HG03045 (cell line): ENCODE data around the gene PRIM1.
"Not testable (repeated sequence)": the region's sequence is repeated elsewhere in the genome, so short reads cannot be mapped to it uniquely, and the experiment has no call there.

Experiments used
- ATAC-seq: cut with Tn5 transposase; IDR thresholded peaks from one replicate; pipeline ENCODE4 v1.9.1; 2021; ENCODE audit warnings: mild to moderate bottlenecking, moderate library complexity; ENCODE audit not compliant: unreplicated experiment

PRIM1 gene

DNA sequence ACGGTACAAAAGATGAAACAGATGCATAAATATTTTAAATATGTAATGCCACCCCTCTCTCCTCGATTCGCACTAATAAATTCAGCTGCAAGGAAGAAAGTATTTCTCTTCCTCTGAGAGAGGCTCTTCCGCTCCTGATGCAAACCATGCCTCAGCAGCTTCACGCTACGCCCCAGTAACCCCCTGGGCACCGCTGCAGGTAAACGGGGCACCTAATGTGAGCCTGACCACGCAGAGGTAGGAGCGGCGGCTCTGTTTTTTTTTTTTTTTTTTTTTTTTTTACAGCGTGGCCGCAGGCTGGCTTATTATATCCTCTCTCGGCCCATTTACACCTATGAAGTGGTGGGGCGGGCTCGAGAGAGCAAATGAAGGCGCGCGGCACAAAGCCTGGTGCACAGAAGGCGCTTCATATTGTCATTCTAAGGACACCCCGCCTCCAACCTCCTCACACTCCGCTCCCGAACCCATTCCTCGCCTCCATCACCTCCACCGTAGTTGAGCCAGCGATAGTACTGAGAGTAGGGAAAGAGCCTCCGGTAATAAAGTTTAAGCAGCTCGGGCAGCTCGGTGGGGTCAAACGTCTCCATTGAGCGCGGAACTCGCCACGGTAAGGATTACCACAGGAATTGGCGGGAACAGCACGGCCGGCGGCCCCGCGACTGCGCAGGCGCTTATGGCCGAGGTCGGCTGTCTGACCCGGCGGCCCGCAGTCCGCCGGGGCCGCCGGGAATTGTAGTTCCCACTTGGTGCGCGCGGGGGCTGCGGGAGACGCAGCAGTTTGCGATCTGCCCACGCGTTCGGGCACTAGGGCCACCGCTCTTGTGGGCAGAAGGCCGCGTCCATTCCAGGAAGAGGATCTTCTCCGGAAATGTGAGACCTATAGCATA, at the start of gene PRIM1:
TSS of gene PRIM1 (minus strand) at position 612 of the 887 bp plus-strand sequence. CDS start at position 587, 25 bp downstream.
- ATAC-seq: peak; percentile 83

GRCh38 chr12:56800221-56800620, 48.1 kb upstream of the PRIM1 start:
- no peak for ATAC-seq

- ATAC-seq: not testable (repeated sequence)
Measured at GRCh38 chr12:56799345-56799744, 47.2 kb upstream of the PRIM1 start.

- ATAC-seq: not testable (repeated sequence)
Measured at GRCh38 chr12:56795791-56796190, 43.7 kb upstream of the PRIM1 start.

GRCh38 chr12:56795046-56795562, 43.0 kb upstream of the PRIM1 start:
- ATAC-seq: not testable (repeated sequence)

DNA sequence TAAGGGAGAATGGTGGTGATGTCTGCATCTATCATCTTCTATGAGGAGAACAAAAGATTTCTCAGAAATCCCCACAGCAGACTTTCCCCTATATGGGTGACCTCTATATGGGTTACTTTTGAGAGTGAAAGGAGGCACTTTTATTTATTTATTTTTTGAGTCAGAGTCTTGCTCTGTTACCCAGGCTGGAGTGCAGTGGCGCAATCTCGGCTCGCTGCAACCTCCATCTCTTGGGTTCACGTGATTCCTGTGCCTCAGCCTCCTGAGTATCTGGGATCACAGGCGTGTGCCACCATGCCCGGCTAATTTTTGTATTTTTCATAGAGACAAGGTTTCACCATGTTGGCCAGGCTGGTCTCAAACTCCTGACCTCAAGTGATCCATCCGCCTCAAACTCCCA, 41.0 kb upstream of the PRIM1 start:
- not testable (repeated sequence) for ATAC-seq

DNA sequence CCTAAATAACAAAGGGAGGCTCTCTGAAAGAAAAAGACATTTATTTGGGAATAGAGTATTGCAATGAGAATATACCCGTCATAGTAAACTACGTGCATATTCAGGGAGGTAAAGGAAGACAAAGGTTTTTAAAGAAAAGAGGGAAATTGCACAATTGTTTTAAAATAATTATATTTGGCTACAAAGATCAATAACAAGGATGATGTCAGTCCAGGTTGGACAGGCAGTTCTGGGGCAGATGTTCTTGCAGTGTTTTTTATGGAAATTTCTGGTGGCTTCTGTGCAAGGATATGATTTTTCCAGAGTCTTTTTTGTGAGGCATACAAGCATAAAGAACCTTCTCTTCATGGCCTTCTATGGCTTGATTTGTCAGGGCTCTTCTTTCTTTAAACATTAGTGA, 40.6 kb upstream of the PRIM1 start:
- no peak for ATAC-seq

DNA sequence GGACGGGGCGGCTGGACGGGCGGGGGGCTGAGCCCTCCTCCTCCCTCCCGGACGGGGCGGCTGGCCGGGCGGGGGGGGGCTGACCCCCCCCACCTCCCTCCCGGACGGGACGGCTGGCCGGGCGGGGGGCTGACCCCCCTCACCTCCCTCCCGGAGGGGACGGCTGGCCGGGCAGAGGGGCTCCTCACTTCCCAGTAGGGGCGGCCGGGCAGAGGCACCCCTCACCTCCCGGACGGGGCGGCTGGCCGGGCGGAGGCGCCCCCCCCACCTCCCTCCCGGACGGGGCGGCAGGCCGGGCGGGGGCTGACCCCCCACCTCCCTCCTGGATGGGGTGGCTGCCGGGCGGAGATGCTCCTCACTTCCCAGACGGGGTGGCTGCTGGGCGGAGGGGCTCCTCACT, 37.3 kb upstream of the PRIM1 start:
- ATAC-seq: not testable (repeated sequence)

GRCh38 chr12:56787498-56787897, 35.4 kb upstream of the PRIM1 start:
- no peak for ATAC-seq

DNA sequence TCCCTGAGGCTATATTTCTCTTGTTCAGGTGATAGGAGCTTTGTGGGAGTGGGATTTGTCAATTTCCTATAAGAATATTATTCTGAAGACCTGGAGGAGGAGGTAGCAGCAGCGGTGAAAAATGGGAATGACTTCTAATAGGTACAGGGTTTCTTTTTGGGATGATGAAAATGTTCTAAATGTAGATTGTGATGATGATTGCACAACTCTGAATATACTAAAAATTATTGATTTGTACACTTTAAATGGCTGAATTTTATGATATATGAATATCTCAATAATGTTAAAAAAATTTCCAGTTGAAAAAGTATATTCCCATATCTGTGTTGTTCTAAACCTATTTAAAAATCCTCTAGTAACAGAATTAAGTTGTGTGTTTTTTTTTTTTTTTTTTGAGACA, 33.8 kb upstream of the PRIM1 start:
- no peak for ATAC-seq

- no peak for ATAC-seq
Measured at GRCh38 chr12:56785141-56785865, 33.2 kb upstream of the PRIM1 start.

DNA sequence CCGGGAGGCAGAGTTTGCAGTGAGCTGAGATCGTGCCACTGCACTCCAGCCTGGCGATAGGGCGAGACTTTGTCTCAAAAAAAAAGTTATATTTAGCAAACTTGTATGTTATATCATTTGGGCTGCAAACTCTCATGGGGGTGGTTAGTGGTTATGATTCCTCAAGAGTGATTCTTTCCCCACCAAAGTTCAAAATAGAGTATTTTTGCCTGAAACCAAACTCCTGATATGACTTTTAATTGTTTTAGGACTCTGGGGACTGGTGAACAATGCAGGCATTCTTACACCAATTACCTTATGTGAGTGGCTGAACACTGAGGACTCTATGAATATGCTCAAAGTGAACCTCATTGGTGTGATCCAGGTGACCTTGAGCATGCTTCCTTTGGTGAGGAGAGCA, 29.6 kb upstream of the PRIM1 start:
- ATAC-seq: no peak

DNA sequence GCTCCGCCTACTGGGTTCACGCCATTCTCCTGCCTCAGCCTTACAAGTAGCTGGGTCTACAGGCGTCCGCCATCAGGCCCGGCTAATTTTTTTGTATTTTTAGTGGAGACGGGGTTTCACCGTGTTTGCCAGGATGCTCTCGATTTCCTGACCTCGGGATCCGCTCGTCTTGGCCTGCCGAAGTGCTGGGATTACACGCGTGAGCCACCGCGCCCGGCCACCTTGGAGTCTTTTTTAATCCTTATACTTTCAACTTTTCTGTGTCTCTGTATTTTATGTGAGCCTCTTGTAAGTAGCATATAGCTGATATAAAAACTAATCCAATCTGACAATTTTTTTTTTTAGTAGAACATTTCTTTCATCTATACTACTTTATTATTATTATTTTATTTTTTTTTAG, 26.6 kb upstream of the PRIM1 start:
- ATAC-seq: no peak

- no peak for ATAC-seq
Measured at GRCh38 chr12:56776654-56777053, 24.5 kb upstream of the PRIM1 start.

GRCh38 chr12:56775638-56776037, 23.5 kb upstream of the PRIM1 start:
- ATAC-seq: no peak

DNA sequence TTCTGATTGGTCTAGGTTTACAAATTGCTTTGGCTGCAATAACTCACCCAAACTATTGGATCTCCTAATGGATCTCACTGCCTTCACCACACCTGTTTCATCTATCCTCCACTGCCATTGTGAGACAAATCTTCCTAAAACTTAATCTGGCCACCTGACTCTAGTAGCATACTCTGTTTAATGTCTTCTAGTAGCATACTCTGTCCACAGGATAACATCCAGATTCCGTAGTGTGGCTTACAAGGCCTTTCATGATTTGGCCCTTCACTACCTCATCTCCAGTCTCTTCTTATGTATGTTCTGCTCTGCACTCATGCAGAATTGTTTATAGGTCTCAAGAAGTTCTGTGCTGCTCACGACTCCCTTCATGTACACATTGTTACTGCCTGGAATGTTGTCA, 21.0 kb upstream of the PRIM1 start:
- ATAC-seq: no peak

GRCh38 chr12:56772625-56773024, 20.5 kb upstream of the PRIM1 start:
- no peak for ATAC-seq

DNA sequence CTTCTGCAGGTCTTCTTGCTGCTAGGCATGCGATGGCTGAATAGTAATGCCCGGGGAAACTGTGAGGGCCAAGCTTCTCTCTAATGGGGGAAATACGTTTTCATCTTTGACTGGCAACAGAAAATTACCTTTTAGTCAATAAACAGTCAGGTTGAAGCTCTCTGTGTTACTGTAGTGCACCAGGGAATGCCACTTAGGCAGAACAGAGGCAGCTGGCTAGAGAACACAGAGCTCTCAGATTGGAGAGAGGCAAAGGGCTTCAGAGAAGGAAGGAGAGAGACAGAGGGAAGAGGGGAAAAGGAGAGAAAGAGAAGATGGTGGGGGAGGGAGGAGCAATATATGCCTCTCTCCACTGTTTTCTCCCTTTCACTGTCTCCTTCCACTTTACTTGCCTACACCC, 17.7 kb upstream of the PRIM1 start:
- ATAC-seq: no peak

DNA sequence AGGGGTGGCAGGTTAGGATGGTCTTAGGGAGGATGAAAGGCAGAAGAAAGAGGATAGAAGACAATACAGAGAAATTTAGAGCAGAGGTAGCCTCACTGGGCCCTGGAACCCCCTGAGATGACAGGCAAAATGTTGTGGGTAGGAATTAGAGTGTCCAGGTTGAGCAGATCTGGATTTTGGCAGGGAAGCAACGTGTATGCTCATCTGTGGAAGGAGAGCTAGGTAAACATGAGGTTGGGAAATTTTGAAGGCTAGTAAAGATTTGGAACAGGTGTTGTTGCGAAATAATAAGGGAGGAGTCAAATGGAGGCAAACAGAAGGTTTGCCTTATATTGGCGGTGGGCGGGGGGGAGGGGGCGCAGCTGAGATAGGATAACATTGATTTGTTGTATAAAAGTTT, 16.3 kb upstream of the PRIM1 start:
- no peak for ATAC-seq

- ATAC-seq: peak; percentile 94
Measured at GRCh38 chr12:56766535-56766934, 14.4 kb upstream of the PRIM1 start.

DNA sequence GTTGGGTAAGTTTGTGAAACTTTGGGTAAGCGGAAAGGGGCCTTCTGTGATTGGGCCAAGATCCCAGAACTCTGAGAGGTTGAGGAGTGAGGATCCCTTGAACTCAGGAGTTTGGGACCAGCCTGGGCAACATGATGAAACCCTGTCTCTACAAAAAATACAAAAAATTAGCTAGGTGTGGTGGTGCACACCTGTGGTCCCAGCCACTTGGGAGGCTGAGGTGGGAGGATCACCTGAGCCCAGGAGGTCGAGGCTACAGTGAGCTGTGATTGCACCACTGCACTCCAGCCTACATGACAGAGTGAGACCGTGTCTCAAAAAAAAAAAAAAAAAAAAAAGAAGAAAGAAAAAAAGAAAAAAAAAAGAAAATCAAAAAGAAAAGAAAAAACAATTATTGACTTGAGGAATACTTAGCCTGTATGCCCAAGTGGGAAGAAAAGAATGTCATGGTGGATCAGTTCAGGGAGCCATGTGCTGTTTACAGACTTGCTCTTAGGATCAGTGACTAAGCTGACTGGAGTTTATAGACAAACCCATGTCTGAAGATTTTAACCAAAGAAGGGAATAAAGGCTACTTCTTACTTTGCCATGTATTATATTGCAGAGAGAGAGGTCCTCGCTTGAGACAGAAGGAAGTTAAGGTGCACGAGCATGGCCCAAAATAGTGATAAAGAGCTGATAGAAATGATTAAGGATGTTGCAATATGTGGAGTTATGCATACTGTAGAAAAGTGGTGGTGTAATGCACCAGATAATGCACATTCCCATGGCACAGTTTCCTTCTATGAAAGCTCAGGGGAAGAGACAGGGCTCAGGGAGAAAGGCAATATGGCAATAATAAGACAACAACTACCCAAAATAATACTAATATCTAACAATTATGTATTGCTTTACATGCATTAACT, 11.9 kb upstream of the PRIM1 start:
- ATAC-seq: no peak
